ENCODE data around the gene LYPD1. TPM values are rescaled to one million over a fixed set of nuclear protein-coding genes. Genes with fewer than 3 reads are reported as not detected.
"Not testable (repeated sequence)": the region's sequence is repeated elsewhere in the genome, so short reads cannot be mapped to it uniquely, and the experiment has no call there.

LYPD1 gene, protein sequence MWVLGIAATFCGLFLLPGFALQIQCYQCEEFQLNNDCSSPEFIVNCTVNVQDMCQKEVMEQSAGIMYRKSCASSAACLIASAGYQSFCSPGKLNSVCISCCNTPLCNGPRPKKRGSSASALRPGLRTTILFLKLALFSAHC
- total RNA-seq: 0.64 TPM in 1 of 2 replicates, not detected in the other
- polyA plus RNA-seq (2012): 0.53 TPM

DNA sequence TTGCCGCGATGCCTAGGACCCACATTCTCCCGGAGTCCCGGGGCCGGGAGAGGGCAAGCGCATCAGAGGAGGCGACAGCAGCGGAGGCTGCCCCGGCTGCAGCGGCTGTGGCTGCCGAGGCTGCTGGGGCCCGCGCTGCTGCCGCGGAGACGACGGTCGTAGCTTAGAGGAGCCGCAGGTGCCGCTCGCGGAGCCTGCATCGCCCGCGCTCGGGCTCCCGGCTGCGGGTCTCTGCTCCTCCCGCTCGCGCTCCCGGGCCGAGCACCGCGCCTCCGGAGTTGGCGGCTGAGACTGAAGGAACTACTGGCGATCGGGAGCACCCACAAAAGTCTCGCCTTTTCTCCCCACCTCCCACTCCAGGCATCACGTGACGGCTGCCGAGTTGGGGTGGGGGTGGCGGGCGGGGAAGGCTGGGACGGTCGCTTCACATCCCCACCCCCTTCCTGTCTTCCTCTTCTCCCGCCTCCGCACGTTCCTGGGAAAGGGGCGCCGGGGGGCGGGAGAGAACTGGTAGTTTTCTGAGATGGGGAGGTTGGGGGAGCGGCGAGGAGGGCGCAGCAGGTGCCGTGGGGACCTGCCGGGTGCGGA lies at the start of gene LYPD1:
Gene LYPD1 (minus strand): TSS at position 298 of the 588 bp plus-strand sequence. CDS start 273 bp downstream, at position 25.
- peak; percentile 10 for DNase-seq (ENCODE audit: low read depth)

DNA sequence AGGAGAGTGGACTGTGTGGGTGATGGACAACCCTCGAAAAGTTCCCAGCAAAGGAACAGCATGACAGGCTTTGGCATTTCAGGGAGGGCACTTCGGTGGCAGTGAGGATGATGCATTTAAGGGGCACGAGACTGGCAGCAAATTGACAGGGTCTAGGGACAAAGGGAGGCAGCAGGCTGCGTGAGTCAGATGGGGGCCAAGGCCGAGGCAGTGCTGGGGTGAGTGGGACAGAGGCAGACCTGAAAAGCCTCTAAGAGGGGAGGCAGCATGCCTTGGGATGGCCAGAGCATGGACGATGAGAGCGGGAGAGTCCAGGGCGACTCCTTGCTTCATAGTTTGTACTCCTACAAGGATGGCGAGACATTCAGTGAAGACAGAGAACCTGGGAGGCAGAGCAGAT lies 49.5 kb upstream of the LYPD1 start:
- DNase-seq (ENCODE audit: low read depth): no peak

DNA sequence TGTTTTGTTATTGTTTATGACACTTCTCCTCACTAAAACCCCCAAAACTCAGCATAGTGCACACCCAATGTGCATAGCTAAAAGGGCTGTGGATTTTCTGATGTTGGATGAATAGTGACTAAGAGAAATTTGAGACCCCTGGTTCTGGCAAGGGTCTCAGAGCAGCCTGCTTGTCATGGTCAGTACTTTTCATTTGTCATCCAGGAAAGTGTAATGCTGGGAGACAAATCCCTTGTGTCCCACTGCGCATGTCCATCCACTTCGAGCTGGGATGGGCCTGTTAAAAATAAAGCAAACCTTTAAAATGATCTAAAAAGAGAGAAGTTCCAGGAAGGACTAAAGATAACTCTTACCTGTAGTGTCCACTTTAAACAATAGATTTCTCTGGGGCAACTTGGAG lies 46.9 kb upstream of the LYPD1 start:
- DNase-seq (ENCODE audit: low read depth): no peak

DNA sequence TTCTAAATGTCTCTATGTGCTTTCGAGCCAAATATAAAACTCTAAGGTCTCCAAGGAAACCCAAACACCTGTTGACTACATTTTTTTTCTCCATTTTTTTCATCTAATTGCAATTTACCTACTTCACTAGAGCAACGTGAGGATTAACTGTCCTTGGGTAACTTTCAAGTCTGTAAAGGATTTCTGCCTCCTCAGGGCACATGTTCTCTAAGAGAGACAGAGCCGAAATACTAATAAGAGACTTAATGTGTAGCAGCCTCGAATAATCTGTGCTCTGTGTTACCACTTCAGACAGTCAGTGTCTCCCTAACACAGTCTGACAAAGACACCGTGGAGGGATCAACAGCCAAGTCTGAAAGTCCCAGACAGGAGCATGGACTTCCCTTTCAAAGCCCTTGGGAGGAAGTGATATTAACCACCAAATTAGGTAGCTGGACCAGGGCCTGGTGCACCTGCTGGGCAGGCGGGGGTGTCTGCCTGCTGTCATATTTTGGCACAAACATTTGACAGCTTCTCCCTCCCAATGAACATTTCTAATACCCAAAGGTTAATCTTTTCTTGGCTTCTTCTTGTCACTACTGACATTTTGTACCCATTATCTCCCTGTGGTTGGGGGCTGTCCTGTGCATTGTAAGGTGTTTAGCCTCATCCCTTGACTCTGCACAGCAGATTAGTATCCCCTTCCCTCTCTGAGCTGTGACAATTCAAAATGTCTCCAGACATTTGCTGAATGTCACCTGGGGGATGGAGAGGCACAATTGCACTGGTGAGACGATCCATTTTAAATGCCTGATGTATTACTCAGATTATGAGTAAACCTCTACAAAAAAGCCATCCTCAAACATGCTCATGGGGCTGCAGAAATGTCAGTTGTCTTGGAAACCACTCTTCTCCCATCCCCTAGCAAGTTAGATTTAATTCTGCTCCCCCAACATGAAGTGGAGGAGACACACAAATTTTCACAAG lies 45.7 kb upstream of the LYPD1 start:
- DNase-seq (ENCODE audit: low read depth): no peak

DNA sequence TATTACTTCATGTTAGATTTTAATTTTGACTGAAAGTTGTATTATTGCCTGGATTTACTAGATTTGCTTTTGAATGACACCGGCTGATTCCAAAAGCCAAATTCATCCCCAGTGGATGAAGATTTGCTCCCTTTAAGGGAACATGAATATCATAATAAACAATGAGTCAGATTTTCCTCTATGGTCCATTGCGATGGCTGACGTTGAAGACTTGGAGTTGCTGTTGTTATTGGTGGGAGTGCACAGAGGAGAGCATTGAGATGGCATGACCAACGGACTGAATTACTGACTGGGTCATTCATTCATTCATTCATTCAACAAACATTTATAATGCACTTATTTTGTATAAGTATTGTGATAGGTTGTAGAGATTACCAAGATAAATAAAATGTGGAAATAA lies 33.4 kb upstream of the LYPD1 start:
- DNase-seq (ENCODE audit: low read depth): no peak

DNA sequence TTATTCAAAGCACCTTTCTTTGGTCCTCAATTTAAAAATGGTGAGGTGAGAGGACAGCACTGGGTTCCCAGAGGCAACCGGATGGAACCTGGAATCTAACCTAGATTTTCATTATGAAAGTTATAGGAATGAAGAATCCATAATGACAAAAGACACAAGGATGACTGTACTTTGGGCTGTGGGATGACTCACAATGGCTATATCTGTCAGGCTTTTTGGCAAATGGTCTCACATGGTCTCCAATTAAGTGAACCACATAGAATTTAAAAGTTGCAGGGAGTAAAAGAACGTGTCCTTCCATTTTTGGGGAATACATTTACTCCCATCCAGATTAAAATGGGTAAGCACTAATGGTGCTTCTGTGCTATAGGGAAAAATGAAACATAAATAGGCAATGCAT lies 31.8 kb upstream of the LYPD1 start:
- peak; percentile 16 for DNase-seq (ENCODE audit: low read depth)

DNA sequence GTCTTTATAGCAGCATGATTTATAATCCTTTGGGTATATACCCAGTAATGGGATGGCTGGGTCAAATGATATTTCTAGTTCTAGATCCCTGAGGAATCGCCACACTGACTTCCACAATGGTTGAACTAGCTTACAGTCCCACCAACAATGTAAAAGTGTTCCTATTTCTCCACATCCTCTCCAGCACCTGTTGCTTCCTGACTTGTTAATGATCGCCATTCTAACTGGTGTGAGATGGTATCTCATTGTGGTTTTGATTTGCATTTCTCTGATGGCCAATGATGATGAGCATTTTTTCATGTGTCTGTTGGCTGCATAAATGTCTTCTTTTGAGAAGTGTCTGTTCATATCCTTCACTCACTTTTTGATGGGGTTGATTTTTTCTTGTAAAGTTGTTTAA lies 29.8 kb upstream of the LYPD1 start:
- not testable (repeated sequence) for DNase-seq (ENCODE audit: low read depth)

DNA sequence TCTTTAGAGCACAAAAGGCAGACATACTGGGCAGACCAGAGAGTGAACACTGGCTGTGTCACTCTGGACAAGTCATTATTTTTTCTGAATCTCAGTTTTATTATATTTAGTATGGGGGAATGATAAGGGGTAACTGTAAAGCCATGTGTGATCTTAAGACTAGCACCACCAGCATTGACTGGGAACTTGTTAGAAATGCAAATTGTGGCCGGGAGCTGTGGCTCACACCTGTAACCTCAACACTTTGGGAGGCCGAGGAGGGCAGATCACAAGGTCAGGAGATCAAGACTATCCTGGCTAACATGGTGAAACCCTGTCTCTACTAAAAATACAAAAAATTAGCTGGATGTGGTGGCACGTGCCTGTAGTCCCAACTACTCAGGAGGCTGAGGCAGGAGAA lies 28.3 kb upstream of the LYPD1 start:
- DNase-seq (ENCODE audit: low read depth): not testable (repeated sequence)

DNA sequence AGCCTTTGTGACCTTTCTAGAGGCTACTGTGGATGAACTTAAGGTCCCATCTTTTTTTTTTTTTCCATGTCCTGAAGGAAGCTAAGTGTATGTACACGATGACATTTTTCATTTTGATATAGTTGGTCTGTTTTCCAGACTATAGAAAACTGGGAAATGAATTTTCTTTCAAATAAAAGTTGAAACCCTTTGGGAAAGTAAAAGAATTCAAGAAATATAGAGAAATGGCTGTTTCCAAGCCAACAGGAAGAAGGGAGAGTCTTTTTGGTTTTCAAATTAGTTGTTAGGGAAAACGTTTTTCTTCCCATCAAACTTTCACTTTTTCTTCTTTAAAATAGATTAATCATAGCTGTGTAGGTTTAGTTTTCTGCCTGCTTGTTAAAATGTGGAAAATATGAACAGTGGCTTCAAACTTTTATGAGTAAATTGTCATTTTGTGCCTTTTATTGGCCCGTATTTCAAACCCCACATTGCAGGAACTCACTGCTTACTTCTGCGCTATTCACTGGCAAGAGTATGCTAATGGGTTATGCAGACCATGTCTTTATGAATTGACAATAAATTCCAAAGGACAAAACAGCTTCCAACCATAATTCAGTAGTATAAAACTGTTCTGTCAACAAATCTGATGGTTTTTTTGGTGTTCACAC lies 27.7 kb upstream of the LYPD1 start:
- DNase-seq (ENCODE audit: low read depth): no peak

DNA sequence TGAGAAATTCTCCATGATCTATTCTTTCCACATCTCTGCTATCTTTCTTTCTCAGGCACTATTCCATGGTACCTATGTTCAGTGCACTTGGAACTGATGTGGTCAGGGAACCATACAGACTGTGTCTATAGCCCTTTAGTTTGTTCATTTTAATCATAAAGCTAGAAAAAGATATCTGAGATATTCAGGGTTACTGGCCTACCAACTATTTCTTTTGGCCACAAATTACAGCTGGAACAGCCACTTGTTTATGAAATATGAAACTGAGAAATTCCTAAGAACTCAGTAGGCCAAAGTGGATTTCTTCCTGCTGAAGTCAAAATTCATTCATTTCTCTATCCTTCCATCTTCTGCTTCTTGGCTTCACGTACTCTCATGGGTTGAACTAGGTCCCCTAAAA lies 22.8 kb upstream of the LYPD1 start:
- DNase-seq (ENCODE audit: low read depth): no peak

DNA sequence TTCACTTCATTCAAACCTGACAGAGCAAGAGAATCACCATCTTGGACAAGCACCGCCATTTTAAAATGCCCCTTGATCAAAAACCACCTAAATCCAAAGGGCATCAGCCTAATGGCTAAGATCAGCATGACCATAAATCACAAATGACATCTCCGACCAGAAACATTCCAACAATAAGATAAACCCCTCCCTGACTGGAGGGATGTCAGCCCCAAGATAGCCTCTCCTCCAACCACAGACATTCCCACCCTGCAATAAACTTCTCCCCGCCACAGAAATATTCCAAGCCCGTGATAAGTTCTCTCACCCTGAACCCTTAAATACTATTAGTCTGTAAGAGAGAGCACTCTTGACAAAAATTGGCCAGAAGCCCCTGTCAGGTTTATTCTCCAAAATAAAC lies 21.6 kb upstream of the LYPD1 start:
- DNase-seq (ENCODE audit: low read depth): peak; percentile 32

DNA sequence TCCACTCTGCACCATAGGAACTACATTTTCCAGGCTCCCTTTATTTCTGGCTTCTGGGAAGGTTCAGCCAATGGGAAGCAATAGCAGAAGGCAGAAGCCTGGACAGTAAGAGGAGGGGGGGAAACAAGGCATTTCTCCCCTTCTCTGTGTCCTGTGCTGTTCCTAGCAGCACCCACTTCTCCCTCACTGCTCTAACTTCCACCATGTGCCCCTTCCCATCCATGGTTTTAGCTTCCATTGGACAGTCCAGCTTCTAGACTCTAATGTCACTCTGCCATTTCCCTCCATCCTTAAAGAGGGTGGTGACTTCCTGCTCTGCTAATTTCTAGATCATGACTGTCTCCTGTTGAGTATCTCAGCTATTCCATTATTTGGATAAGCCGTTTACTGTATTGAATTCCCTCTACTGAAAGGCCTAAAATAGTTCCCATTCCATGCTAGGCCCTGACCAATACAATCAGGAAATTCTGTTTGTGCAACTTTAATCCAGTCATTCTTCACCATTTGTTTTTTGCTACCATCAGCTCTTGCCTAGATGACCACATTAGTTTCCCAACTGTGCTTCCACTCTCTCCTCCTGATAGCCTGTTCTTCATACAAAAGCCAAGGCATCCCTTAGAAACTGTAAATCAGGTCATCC lies 20.8 kb upstream of the LYPD1 start:
- DNase-seq (ENCODE audit: low read depth): peak; percentile 29

DNA sequence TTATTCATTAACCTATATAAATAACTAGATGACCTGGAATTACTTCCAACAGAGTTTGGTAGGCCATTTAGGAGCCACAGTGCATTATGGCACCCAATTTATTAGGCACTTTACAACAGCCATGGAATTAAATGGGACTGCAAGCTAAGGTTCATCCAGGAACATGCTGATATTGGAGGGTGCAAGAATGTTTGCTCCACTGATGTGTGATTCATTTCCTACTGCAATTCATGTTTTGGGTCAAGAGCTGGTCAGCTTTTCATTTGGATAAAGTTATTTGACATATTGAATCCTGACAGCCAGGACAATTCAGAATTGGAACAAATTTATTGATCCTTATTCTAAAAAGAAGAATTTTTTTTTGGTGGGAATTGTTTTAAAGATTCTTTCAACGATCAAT lies 11.8 kb upstream of the LYPD1 start:
- DNase-seq (ENCODE audit: low read depth): no peak

DNA sequence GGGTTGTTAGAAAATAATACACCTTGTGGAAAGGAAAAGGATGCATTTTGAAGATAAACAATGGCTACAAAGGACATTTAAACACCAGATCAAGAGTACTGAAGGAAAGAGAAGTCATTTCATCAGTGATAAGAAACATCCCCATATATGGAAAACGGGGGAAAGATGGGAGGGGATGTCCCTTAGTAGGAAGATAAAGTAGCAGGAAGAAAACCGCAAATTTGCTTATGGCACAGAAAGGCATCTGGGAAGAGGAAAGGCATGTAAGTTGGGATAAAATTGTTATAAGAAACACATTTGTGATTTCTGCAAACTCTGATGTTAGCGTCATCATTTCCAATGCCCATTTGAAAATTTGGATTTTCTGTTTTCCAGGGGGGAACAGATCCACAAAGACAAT lies 10.5 kb upstream of the LYPD1 start:
- DNase-seq (ENCODE audit: low read depth): no peak

DNA sequence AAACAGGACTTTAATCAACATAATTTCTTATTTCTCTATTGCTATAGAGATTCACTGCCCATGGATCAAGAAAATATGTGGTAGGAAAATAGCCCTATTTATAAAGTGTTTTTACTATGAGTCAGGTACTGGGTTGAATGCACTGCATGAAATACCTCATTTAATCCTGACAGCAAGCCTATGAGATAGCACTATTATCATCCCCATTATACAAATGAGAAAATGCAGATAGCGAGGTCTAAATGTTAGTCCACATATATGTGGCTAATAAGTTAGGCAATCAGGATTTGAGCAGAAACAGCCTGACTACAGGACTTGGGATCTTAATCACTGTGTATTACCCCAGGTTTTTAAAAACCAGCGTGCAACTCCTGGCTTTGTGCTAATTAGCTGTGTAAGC lies 8.5 kb upstream of the LYPD1 start:
- DNase-seq (ENCODE audit: low read depth): no peak

DNA sequence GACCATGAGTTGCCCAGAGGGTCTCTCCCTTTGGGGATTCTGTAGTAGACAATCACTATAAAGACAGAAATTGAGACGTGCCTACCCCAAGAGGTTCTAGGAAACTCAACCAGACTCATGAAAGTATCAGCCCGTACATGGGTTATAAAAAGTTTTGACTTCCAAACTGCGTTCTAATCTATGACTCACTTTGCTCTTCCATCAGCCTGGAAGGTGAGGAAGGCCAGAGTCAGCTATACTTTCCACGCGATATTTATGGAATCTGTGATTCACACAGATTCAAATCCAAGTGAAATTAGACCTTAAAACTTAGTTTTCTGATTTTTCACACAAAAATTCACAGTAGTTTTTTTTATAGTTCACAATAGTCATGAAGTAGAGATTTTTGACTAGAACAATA lies 7.7 kb upstream of the LYPD1 start:
- DNase-seq (ENCODE audit: low read depth): no peak

DNA sequence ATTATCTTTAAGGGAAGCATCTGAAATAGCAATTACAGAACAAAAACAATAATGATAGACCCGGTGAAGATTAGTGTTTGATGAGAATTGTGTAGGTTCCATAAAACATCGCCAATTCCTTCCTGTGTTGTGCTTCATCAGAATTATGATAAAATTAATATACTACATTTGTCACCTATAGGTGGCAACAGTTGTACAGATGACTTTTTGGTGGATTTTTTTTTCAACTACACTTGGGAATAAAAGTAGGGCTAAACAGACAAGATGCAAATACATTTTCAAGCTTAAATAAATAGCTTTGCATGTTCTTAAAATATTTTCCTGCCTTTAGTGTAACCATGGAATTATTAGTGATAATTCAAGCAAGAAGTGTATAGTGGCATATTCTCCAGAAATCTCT lies 7.0 kb upstream of the LYPD1 start:
- DNase-seq (ENCODE audit: low read depth): no peak

DNA sequence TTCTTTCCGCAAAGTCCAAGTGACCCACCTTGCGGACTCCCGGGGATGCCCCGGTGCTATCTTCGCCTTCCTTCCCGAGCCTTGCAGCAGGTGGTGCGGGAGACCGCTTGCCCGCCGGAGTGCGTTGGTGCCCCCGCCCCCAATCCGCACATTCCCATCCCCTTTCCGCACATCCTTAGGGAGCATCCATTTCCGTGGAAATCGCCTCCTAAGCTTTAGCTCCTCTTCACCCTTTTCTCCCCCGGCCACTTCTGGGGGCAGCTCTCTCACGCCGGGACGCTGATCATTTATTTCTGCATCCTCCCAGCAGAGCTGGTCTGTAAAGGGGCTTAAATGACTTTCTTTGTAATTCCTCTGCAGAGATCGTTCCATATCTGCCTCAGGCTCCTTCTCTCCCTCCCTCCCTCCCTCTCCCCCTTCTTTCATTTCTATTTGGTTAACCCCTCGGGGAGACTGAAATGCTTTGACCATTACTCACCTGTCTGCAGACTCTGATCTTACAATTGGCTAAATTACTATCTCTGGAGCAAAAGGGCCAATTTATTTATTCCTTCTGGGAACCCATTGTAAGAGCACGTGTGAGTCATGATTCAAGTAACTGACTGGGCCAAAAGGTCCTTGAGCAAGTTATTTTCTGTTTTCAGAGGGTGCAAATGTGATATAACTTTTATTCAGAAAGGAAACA lies 1.3 kb upstream of the LYPD1 start:
- peak; percentile 37 for DNase-seq (ENCODE audit: low read depth)

DNA sequence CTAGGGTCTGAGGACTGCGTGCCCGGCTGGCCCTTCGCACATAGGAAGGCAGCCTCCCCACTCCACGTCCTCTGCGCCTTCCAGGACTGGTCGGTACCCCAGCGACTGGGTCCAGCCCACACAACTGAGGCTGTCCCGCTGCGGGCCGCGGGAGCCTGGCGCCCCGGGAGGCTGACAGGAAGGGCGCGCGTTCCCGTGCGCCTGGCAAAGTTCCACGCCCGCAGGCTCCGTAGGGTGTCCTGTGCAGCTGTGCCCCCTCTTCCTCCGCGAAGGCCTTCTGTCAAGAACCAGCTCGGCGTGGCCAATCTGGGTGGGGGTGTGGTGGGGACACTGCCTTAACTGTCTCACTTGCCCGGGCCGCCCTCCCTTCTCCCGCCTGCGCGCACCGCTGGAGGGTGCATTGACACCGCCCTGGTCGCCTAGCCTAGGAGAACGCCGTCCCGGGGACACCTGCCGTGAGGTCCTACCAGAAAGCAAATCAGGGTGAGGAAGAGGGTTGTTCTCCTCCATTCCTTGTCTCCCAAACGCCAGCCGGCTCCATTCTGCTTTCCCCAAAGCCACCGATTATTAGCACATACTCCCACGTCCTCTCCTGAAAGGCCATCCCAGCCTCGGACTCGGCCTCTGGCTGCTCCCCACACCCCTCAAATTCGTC lies 618 bp upstream of the LYPD1 start:
- peak; percentile 35 for DNase-seq (ENCODE audit: low read depth)
